ENCODE results near the gene DQX1.
"Not testable (repeated sequence)": the region's sequence is repeated elsewhere in the genome, so short reads cannot be mapped to it uniquely, and the experiment has no call there.

Gene DQX1

GRCh38 chr2:74496997-74497776 lies 28.8 kb downstream of the DQX1 start:
- no peak for DNase-seq (ENCODE audit: low read depth)

DNA sequence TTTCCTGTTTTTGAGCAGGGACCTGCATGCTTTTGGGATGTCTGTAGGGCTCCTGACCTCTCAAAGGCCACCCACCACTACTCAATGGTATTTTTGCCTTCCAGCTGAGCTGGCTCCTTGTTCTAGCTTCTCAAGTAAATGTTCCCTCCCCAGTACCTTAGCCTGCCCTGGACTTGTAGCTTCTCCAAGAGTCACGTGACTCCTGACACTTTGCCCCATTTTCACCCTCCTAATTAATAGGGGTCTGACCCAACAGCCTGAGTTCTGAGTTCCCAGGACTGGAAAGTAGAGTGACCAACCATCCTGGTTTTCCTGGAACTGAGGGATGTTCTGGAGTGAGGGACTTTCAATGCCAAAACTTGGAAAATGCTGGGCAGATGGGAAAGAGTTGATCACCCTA lies 30.6 kb downstream of the DQX1 start:
- DNase-seq (ENCODE audit: low read depth): no peak

GRCh38 chr2:74493546-74493945 lies 32.5 kb downstream of the DQX1 start:
- peak; percentile 10 for DNase-seq (ENCODE audit: low read depth)

DNA sequence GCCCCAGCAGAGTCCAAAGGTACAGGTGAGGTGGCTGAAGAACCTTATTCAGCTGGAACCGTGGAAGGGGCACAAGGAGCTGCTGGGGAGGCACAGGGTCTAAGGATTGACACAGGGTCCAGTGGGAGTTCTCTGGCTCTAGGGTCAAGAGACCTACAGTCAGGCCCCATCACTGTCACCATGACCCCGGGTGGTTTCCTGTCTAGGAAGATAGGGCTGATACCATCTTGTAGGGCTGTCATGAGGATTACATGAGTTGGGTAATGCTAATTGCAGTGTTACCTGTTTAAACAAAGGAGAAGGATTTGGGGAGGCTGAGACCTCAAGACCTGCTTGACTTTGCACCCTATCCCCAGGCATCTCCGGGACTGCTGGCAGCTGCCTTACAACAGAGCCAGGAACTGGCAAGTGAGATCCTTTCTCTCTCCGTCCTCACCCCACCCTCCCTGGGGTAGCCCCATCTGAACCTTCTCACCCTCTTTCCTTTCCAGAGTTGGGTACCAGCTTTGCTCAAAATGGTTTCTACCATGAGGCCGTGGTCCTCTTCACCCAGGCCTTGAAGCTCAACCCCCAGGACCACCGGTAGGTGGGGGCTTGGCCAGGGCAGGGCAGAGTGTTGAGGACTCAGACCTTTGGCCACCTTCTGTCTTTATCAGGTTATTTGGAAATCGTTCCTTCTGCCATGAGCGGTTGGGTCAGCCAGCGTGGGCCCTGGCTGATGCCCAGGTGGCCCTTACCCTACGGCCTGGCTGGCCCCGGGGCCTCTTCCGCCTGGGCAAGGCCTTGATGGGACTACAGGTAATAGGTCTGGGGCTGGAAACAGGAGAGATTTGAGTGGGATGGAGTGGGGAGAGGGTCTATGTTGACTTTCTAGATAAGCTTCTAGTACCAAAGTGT lies 34.1 kb downstream of the DQX1 start:
- DNase-seq (ENCODE audit: low read depth): no peak

DNA sequence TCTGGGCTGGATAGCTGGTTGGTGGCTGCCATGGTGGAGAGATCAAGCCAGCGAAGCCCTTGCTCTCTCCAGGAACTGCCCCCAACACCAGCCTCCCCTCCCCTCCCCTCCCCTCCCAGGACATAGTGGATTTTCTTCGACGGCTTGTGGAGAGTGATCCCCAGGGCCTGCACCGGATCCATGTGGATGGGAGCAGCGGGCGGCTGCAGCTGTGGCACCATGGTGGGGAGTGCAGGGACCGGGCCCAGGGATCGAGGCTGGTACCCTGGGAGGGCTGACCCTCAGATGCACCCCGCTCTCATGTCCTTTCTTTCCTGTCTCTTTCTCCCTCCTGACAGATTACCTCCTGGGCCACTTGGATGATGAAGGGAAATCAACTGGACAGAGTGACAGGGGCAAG lies 36.1 kb downstream of the DQX1 start:
- DNase-seq (ENCODE audit: low read depth): no peak

DNA sequence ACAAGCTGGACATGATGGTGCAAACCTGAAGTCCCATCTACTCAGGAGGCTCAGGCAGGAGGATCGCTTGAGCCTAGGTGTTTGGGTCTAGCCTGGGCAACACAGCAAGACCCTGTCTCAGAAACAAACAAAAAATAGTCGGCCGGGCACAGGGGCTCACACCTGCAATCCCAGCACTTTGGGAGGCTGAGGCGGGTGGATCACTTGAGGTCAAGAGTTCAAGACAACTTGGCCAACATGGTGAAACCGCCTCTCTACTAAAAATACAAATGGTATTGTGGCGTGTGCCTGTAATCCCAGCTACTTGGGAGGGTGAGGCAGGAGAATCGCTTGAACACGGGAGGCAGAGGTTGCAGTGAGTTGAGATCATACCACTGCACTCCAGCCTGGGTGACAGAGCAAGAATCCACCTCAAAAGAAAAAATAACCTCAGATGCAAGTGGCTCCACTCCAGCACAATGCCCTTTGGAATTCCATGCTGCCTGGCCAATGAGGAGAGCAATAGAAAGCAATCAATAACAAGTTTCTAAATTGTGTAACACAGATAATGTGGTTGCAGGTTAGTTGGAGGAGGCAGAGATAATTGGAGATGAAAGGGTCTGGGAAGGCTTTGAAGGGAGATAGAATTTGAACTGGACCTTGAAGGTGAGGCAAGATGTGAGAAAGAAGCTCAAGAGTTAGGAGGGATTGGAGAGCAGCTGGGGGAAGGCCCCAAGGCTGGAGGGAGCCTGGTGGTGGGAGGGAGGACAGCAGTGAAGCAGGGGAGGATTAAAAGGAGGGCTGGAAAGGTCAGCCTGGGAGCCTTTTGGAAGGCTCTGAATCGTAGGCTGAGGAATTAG lies 37.2 kb downstream of the DQX1 start:
- no peak for DNase-seq (ENCODE audit: low read depth)

GRCh38 chr2:74486141-74486540 lies 39.9 kb downstream of the DQX1 start:
- no peak for DNase-seq (ENCODE audit: low read depth)

GRCh38 chr2:74483675-74484164 lies 42.3 kb downstream of the DQX1 start:
- not testable (repeated sequence) for DNase-seq (ENCODE audit: low read depth)

DNA sequence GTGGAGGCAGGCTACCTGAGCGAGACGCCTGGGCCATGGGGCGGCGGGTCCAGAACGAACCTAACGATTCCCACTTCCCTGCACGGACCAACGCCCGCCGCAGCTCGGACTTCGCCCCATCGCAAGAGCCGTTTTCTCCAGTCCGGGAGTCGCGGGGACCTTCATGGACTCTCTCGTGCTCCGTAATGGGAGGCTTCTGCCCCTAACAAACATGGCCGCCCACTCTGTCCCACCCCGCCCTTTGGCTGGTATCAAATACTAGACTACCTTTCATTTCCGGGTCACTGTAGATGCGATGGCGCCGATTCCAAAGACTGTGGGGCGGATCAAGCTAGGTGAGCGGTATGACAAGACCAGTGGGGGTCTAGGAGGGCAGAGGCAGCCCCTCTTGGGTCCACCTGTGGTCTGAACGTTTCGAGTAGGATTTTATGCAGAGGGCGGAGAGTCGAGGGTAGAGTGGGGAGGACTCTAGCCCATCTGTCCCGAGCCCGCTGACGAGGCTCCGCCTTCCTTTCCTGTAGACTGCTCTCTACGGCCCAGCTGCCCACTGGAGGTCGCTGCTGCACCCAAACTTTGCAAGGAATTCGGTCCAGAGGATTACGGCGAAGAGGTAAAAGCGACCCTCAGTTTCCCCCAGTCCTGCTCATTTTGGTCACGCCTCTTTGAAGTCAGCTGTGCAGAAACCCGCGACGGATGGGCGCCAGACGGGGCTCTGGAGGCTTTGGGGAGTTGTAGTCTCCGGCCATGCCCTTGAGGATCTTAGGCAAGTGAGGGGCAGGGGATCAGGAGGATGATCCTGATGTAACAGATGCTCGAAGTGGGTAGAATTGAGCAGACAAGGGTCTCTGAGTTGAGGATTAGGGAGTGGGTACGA lies 43.0 kb downstream of the DQX1 start, which contains the start of the genes CCDC142 and TTC31:
TSS of gene CCDC142 (minus strand) at position 198 of the 874 bp plus-strand sequence. CDS start at position 37, 161 bp downstream.
TSS of gene TTC31 (plus strand) at position 281 of the 874 bp plus-strand sequence. CDS start at position 296, 15 bp downstream.
- DNase-seq (ENCODE audit: low read depth): peak; percentile 96

- no peak for DNase-seq (ENCODE audit: low read depth)
These were observed 43.9 kb downstream of the DQX1 start for GRCh38 chr2:74481961-74482800.

GRCh38 chr2:74481431-74481830 lies 44.6 kb downstream of the DQX1 start:
- no peak for DNase-seq (ENCODE audit: low read depth)

DNA sequence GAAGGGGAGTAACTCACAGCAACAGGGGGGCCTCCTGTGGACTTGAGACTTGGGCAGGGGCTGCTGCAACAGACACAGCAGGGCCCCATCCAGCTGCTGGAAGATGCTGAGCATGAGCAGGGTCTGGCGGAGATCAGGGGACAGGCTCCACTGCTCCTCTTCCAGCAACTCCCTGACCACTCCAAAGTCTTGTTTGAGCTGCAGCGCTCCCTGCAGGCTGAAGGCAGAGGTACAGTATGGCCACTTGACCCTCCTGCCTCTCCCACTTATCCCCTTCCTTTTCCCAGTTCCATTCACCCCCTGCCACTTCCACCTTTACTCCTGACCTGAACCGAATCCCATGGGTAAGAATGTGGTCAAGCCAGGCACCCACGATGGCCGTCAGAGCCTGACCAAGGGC lies 51.1 kb downstream of the DQX1 start:
- DNase-seq (ENCODE audit: low read depth): no peak

DNA sequence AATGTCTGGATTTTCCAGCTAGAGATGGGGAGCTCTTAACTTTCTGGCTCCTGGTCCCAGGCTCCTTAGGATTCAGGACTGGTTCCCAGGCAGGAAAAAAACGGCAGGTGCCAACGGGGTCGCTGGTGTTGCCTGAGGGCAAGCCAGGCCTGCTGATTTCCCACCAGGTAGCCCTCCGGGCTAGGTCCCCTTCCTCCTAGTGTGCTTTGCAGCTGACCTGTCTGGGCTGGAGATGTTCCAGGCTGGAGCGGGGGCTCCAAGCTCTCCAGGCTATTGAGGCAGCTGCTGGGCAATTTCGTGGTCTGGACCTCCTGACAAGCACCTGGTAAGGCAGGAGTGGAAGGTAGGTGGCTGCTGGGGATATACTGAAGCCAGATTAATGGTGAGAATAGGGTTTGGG lies 51.5 kb downstream of the DQX1 start:
- DNase-seq (ENCODE audit: low read depth): no peak

DNA sequence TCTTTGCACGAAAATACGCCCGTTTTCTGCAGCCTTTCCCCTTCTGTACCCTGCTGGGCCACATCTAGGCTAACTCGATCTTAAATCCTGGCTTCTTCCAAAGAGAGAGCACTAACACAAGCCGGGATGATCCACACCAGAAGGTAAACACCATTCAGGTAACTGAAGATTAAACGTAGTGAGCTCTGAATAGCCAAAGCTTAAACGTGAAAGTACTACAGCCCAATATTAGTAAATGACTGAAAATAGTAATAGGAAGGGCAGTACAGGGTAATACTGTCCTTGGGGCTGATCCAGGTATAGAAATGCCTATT lies 53.1 kb downstream of the DQX1 start:
- DNase-seq (ENCODE audit: low read depth): no peak

GRCh38 chr2:74472086-74472944 lies 53.7 kb downstream of the DQX1 start, which contains the start of gene MRPL53:
Gene MRPL53 (minus strand): TSS chr2:74472680. CDS start chr2:74472660, 20 bp downstream.
- DNase-seq (ENCODE audit: low read depth): peak; percentile 95

DNA sequence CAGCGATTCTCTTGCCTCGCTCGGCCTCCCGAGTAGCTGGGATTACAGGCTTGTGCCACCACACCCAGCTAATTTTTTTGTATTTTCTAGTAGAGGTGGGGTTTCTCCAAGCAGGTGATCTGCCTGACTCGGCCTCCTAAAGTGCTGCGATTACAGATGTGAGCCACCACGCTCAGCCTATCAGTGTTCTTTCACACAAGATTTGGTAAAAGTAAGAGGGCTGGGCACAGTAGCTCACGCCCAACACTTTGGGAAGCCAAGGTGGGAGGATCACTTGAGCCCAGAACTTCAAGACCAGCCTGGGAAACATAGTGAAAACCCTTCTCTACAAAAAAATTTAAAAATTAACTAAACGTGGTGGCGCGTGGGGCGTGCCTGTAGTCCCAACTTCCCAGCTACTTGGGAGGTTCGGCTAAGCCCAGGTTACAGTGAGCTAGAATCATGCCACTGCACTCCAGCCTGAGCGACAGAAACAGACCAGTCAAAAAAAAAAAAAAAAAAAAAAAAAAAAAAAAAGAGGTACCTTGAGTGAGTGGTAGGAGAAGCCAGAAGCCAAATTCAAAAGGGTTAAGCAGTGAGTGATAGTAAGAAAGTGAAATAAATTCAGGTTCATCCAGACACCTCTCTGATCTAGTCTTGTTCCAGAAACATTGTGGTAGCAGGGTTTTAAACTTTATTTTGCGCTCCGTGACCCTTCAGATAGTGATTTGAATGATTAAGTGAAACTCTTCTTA lies 54.5 kb downstream of the DQX1 start:
- DNase-seq (ENCODE audit: low read depth): no peak

DNA sequence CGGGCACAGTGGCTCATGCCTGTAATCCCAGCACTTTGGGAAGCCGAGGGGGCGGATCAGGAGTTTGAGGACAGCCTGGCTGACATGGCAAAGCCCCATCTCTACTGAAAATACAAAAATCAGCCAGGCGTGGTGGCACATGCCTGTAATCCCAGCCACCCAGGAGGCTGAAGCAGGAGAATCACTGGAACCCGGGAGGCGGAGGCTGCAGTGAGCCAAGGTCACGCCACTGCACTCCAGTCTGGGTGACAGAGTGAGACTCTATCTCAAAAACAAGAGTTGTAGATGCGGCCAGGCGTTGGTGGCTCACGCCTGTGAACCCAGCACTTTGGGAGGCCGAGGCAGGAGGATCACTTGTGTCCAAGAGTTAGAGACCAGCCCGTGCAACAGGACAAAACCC lies 55.3 kb downstream of the DQX1 start:
- DNase-seq (ENCODE audit: low read depth): not testable (repeated sequence)

All from iris pigment epithelial cell (primary cell).